Activated CD8-positive, alpha-beta memory T cell treated with anti-CD3 and anti-CD28 coated beads for 36 hours (primary cell): ENCODE data around the gene EDC4. TPM values are rescaled to one million over a fixed set of nuclear protein-coding genes. Genes with fewer than 3 reads are reported as not detected.

Experiments
- CTCF ChIA-PET: fragments of 350-600 bp; sonication (Branson Sonifier 250); formaldehyde crosslinking; loops from one replicate; lab custom pipeline; 2021; ENCODE audit warnings: antibody characterized with exemption; lab: Charles Lee
- POLR2A ChIA-PET: fragments of 350-600 bp; sonication (Branson Sonifier 250); formaldehyde crosslinking; loops from one replicate; lab custom pipeline; 2021; ENCODE audit warnings: antibody characterized with exemption; lab: Charles Lee
- total RNA-seq, 2 experiments: library from RNA; stranded (reverse); gene quantifications; one replicate each; pipeline ENCODE4 v1.2.3, GENCODE V29; 2021

Gene EDC4
- total RNA-seq, 2 experiments from 2014 or later, result 102 to 104 TPM

DNA sequence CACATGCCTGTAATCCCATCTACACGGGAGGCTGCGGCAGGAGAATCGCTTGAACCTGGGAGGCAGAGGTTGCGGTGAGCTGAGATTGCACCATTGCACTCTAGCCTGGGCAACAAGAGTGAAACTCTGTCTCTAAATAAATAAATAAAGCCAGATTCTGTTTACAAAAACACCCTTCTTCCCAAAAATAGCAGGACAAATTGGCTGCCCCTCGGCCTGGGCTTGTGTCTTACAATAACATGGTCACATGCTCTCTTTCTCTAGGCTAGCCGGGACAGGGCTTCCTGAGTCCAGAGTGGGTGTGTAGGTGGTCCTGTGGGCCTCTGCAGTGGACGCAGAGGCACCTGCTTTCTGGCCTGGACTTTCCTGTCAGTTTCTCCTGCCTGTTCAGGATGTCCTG lies 3.2 kb upstream of the EDC4 start:
- ChIA-PET CTCF (no interaction called here), POLR2A (interaction anchor here (0.7 kb wide), 1 partner anchor 21 kb away, joined by 3 read pairs; no protein-coding TSS in a partner anchor)

DNA sequence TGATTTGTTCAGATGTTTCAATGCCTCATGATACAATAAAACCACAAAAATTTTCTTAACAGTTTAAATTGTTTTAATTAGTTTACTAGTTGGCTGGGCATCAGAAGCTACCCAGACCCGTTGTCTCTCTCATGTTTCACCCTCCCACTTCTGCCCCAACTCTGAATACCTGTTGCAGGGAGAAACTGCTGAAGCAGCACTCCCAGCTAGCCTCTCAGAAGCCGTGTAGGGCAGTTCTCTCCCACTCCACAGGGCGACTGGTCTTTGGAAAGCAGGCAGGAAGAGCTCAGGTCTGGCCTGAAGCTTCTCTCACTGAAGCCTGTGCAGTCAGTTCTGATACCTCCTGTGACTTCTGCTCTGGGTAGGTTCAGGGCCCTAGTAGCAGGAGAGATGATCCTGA lies 1.6 kb upstream of the EDC4 start:
- POLR2A ChIA-PET, result interaction anchor here (0.6 to 0.8 kb wide), 2 partner anchors 37 to 858 kb away, joined by 3 read pairs; no protein-coding TSS in a partner anchor
- CTCF ChIA-PET, result interaction anchor here (0.6 to 1.3 kb wide), 5 partner anchors 12 to 204 kb away, joined by 3 to 6 read pairs (median 4); no protein-coding TSS in a partner anchor

- POLR2A ChIA-PET, result interaction anchor here (0.8 kb wide), 1 partner anchor 38 kb away, joined by 3 read pairs; no protein-coding TSS in a partner anchor
- CTCF ChIA-PET, result interaction anchor here (0.6 to 1.3 kb wide), 2 partner anchors 12 to 56 kb away, joined by 4 to 6 read pairs; no protein-coding TSS in a partner anchor
Measured at GRCh38 chr16:67872131-67872630, 671 bp upstream of the EDC4 start.

- ChIA-PET POLR2A (interaction anchor here (0.6 to 0.8 kb wide), 2 partner anchors 12 to 33 kb away, joined by 3 read pairs; no protein-coding TSS in a partner anchor), CTCF (interaction anchor here (1.1 to 1.7 kb wide), 7 partner anchors 10 to 307 kb away, joined by 3 to 10 read pairs (median 4); partner anchors contain the start of gene DDX28)
Measured at GRCh38 chr16:67873435-67874370, 851 bp downstream of the EDC4 start.

DNA sequence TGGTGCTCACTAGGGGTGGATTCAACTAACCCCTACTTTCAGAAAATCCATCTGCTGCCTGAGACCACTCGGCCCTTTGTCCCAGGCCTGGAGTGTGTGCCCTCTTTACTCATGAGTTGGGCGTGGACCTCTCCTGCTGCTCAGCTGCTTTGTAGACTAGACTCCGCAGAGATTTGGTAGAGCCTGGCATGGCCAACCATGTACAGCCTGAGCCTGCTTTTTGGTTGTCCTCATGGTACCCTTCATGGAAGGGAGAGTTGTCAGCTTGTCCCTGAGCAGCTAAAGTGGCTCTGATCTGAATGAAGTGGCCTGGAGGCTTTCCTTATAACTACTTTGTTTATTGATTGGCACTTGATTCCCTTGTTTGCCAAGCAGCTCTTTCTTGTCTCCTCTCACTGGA lies 1.5 kb downstream of the EDC4 start:
- POLR2A ChIA-PET, result interaction anchor here (0.7 kb wide), 1 partner anchor 55 kb away, joined by 3 read pairs; no protein-coding TSS in a partner anchor
- CTCF ChIA-PET, result interaction anchor here (1.1 to 1.7 kb wide), 5 partner anchors 9 to 308 kb away, joined by 3 to 10 read pairs (median 4); partner anchors contain the start of gene DDX28

DNA sequence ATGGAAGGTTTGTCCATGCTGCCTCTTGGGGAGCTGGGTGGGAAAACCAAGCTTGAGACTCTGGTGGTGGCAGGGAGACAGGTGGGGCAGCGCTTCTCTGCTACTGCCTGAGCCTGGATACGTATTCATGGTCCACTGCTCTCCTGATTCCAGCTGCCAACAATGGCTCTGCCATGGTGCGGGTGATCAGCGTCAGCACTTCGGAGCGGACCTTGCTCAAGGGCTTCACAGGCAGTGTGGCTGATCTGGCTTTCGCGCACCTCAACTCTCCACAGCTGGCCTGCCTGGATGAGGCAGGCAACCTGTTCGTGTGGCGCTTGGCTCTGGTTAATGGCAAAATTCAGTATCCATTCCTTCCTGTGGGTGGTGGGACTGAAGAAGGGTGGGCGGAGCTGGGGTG lies 4.2 kb downstream of the EDC4 start:
- CTCF ChIA-PET, result interaction anchor here (1.5 kb wide), 1 partner anchor 43 kb away, joined by 3 read pairs; no protein-coding TSS in a partner anchor
- POLR2A ChIA-PET, result no interaction called here

DNA sequence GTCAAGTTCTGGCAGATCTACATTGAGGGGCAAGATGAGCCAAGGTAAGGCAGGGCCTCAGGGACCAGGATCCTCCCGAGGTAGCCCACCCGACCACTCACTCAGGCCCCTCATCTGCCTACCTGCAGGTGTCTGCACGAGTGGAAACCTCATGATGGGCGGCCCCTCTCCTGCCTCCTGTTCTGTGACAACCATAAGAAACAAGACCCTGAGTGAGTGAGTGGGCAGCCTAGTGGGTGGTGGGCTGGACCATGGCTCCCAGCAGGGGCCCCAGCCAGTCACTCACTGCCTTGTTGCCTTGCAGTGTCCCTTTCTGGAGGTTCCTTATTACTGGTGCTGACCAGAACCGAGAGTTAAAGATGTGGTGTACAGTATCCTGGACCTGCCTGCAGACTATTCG lies 5.4 kb downstream of the EDC4 start:
- ChIA-PET POLR2A (no interaction called here), CTCF (no interaction called here)

GRCh38 chr16:67878846-67879245 lies 6.0 kb downstream of the EDC4 start:
- POLR2A ChIA-PET, result no interaction called here
- CTCF ChIA-PET, result interaction anchor here (0.5 kb wide), 1 partner anchor 60 kb away, joined by 3 read pairs; no protein-coding TSS in a partner anchor

GRCh38 chr16:67879462-67879861 lies 6.6 kb downstream of the EDC4 start:
- CTCF ChIA-PET, result interaction anchor here (0.5 to 1.3 kb wide), 2 partner anchors 61 to 63 kb away, joined by 3 to 4 read pairs; no protein-coding TSS in a partner anchor

DNA sequence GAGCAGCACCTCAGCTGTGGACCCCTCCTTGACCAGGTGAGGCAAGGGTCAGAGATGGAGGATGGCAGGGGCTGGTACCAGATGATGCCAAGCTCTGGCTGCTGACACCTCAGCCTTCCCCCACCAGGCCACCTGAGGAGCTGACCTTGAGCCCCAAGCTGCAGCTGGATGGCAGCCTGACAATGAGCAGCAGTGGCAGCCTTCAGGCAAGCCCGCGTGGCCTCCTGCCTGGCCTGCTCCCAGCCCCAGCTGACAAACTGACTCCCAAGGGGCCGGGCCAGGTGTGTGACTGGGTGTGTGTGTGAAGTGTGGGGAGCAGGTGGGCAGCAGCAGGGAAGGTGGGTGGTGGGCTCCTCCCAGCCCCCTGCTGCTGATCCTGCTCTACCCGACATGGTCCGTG lies 7.1 kb downstream of the EDC4 start:
- ChIA-PET POLR2A (no interaction called here), CTCF (interaction anchor here (0.6 to 1.3 kb wide), 2 partner anchors 63 to 1851 kb away, joined by 3 to 4 read pairs; no protein-coding TSS in a partner anchor)

More at GRCh38 chr16:67879462-67879861, 6.6 kb downstream of the EDC4 start:
- POLR2A ChIA-PET, result no interaction called here

GRCh38 chr16:67880584-67880983 lies 7.7 kb downstream of the EDC4 start:
- CTCF ChIA-PET, result interaction anchor here (0.6 to 1.3 kb wide), 3 partner anchors 12 to 1851 kb away, joined by 3 to 4 read pairs (median 3); no protein-coding TSS in a partner anchor

GRCh38 chr16:67881621-67882161 lies 8.8 kb downstream of the EDC4 start:
- POLR2A ChIA-PET, result interaction anchor here (0.6 kb wide), 1 partner anchor 358 kb away, joined by 3 read pairs; no protein-coding TSS in a partner anchor
- CTCF ChIA-PET, result interaction anchor here (0.8 to 5.2 kb wide), 3 partner anchors 11 to 51 kb away, joined by 3 to 45 read pairs (median 3); partner anchors contain the start of gene CTRL

More at GRCh38 chr16:67880584-67880983, 7.7 kb downstream of the EDC4 start:
- POLR2A ChIA-PET, result no interaction called here

DNA sequence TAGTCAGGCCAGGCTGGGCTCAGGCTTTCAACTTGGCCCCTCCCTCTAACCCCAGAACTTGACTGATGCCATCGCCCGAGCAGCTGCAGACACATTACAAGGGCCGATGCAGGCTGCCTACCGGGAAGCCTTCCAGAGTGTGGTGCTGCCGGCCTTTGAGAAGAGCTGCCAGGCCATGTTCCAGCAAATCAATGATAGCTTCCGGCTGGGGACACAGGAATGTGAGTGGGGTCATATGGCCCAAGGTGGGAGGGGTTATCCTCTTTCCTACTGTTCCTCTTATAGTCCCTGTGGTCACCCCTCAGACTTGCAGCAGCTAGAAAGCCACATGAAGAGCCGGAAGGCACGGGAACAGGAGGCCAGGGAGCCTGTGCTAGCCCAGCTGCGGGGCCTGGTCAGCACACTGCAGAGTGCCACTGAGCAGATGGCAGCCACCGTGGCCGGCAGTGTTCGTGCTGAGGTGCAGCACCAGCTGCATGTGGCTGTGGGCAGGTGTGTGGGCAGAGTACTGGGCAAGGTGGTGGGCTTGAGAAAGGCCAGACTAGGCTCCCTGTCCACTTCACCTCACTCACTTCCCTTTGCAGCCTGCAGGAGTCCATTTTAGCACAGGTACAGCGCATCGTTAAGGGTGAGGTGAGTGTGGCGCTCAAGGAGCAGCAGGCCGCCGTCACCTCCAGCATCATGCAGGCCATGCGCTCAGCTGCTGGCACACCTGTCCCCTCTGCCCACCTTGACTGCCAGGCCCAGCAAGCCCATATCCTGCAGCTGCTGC lies 9.7 kb downstream of the EDC4 start:
- CTCF ChIA-PET, result interaction anchor here (0.8 to 5.2 kb wide), 13 partner anchors 11 to 183 kb away, joined by 3 to 45 read pairs (median 7); partner anchors contain the start of genes CENPT, CTRL, NUTF2 and PSKH1
- POLR2A ChIA-PET, result no interaction called here

GRCh38 chr16:67883146-67883871 lies 10.5 kb downstream of the EDC4 start:
- ChIA-PET POLR2A (no interaction called here), CTCF (interaction anchor here (0.6 to 5.2 kb wide), 32 partner anchors 9 to 231 kb away, joined by 3 to 45 read pairs (median 4); partner anchors contain the start of genes CENPT, CTRL, EDC4 and LCAT)

DNA sequence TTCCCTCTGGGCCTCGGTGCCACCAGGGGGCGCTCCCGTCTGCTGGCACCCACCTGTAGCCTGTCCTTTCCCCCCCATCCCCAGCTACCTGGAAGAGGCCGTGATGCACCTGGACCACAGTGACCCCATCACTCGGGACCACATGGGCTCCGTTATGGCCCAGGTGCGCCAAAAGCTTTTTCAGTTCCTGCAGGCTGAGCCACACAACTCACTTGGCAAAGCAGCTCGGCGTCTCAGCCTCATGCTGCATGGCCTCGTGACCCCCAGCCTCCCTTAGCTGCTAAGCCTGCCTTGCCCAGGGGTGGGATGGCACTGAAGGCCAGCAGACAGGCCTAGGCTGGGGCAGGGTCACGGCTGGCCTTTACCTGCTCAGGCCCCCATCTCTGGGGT lies 11.0 kb downstream of the EDC4 start:
- ChIA-PET CTCF (interaction anchor here (0.6 to 5.2 kb wide), 35 partner anchors 9 to 232 kb away, joined by 3 to 45 read pairs (median 4); partner anchors contain the start of genes CTRL, EDC4, LCAT and NFATC3), POLR2A (interaction anchor here (0.5 kb wide), 2 partner anchors 55 to 148 kb away, joined by 3 read pairs; no protein-coding TSS in a partner anchor)

GRCh38 chr16:67884684-67885083 lies 11.8 kb downstream of the EDC4 start, which contains the start of gene NRN1L:
Gene NRN1L (plus strand): TSS chr16:67884885. CDS start chr16:67884904, 19 bp downstream.
- ChIA-PET POLR2A (no interaction called here), CTCF (interaction anchor here (0.8 to 5.2 kb wide), 16 partner anchors 9 to 216 kb away, joined by 3 to 45 read pairs (median 6); partner anchors contain the start of genes CTRL, NFATC3, PSKH1 and PSMB10)
